Osteoblast (primary cell): Measurements from ENCODE around the gene EFHC1. TPM values are rescaled to one million over a fixed set of nuclear protein-coding genes. Genes with fewer than 3 reads are reported as not detected.

Source experiments
- DNase-seq: peaks from one replicate; pipeline ENCODE4 v3.0.0; 2011; ENCODE audit warnings: low spot score, mixed read lengths; ENCODE audit not compliant: insufficient read length; ENCODE audit errors: missing footprints
- H2AFZ ChIP-seq: 2 replicates; pipeline ENCODE4 v1.6.0; 2011; ENCODE audit warnings: mild to moderate bottlenecking, low read length
- H3K27ac ChIP-seq: 2 replicates; pipeline ENCODE4 v1.5.1; 2011; ENCODE audit warnings: mild to moderate bottlenecking, low read depth, low read length, moderate library complexity
- H3K27me3 ChIP-seq: 2 replicates; pipeline ENCODE4 v1.6.0; 2012; ENCODE audit warnings: mild to moderate bottlenecking, control low read depth, inconsistent platforms, low read length, moderate library complexity; ENCODE audit not compliant: insufficient read depth
- H3K36me3 ChIP-seq: 2 replicates; pipeline ENCODE4 v1.5.1; 2011; ENCODE audit warnings: mild to moderate bottlenecking, low read length, control low read depth, moderate library complexity; ENCODE audit not compliant: insufficient read depth
- H3K4me1 ChIP-seq: 2 replicates; pipeline ENCODE4 v1.5.1; 2011; ENCODE audit warnings: mild to moderate bottlenecking, low read length, control low read depth, moderate library complexity; ENCODE audit not compliant: insufficient read depth
- H3K4me2 ChIP-seq: 2 replicates; pipeline ENCODE4 v1.6.0; 2011; ENCODE audit warnings: mild to moderate bottlenecking, low read length; ENCODE audit not compliant: insufficient read depth
- H3K4me3 ChIP-seq: fragments of 200-600 bp; sonication (generic); 3 replicates; pipeline ENCODE4 v1.5.1; 2012; ENCODE audit warnings: mild to moderate bottlenecking, low read length, inconsistent platforms; ENCODE audit not compliant: insufficient read depth
- H3K79me2 ChIP-seq: 2 replicates; pipeline ENCODE4 v1.6.0; 2012; ENCODE audit warnings: mild to moderate bottlenecking, low read length, control low read depth, inconsistent platforms; ENCODE audit not compliant: insufficient read depth
- H3K9me3 ChIP-seq: 2 replicates; pipeline ENCODE4 v1.5.1; 2011; ENCODE audit warnings: low read depth, low read length, control low read depth
- H4K20me1 ChIP-seq: 2 replicates; pipeline ENCODE4 v1.6.0; 2012; ENCODE audit warnings: mild to moderate bottlenecking, low read length, control low read depth; ENCODE audit not compliant: insufficient read depth
- total RNA-seq: library from RNA; depleted of rRNA; stranded (reverse); fragments of >200 nt; gene quantifications from 2 replicates; pipeline ENCODE4 v1.2.3, GENCODE V29; 2012
- TF ChIP-seq, protein P1 (sequence below): IDR thresholded peaks from 2 replicates; pipeline ENCODE4 v1.5.1; 2011; ENCODE audit warnings: mild to moderate bottlenecking, low read depth, low read length, moderate library complexity; ENCODE audit errors: extremely low read depth

EFHC1 gene
- total RNA-seq, 1 donor = 31.1 TPM

- H3K4me1 ChIP-seq = peaks cover 3% of the 10 kb centered on the region
- DNase-seq = no peak
- no peaks in the 10 kb centered on the region for H3K9me3 ChIP-seq
- no peaks in the 10 kb centered on the region for H3K36me3 ChIP-seq
- H3K4me3 ChIP-seq = no peak overlapping the region
- H3K79me2 ChIP-seq = no peaks in the 10 kb centered on the region
- H3K27ac ChIP-seq = no peak overlapping the region
- no peaks in the 10 kb centered on the region for H3K27me3 ChIP-seq
- no peak overlapping the region for H3K4me2 ChIP-seq
- TF ChIP-seq, protein P1, sequence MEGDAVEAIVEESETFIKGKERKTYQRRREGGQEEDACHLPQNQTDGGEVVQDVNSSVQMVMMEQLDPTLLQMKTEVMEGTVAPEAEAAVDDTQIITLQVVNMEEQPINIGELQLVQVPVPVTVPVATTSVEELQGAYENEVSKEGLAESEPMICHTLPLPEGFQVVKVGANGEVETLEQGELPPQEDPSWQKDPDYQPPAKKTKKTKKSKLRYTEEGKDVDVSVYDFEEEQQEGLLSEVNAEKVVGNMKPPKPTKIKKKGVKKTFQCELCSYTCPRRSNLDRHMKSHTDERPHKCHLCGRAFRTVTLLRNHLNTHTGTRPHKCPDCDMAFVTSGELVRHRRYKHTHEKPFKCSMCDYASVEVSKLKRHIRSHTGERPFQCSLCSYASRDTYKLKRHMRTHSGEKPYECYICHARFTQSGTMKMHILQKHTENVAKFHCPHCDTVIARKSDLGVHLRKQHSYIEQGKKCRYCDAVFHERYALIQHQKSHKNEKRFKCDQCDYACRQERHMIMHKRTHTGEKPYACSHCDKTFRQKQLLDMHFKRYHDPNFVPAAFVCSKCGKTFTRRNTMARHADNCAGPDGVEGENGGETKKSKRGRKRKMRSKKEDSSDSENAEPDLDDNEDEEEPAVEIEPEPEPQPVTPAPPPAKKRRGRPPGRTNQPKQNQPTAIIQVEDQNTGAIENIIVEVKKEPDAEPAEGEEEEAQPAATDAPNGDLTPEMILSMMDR = no peak
- no peak overlapping the region for H2AFZ ChIP-seq
- H4K20me1 ChIP-seq = no peaks in the 10 kb centered on the region
Measured at GRCh38 chr6:52375780-52376556, 44.2 kb upstream of the EFHC1 start.

DNA sequence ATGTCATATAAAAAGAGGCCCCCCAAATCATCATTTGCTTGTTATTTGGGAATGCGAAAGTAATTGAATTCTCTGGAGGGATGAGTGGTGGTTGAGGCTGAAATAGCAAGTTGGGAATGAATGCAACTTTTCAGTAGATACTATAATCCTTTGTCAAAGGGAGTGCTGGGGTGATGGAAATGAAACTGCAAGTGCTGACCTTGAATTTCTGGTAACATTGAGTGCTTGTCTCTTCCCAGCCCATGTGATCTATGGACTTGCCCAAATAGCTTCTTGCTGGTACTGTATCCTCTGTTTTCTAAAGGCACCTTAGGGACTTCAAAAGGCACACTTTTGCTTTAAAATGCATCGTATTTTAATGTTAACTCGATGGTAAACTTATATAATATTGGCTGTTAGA, 43.4 kb upstream of the EFHC1 start:
- Histone ChIP-seq H3K79me2 (no peaks in the 10 kb centered on the region), H3K27ac (no peak overlapping the region), H3K27me3 (no peaks in the 10 kb centered on the region)

DNA sequence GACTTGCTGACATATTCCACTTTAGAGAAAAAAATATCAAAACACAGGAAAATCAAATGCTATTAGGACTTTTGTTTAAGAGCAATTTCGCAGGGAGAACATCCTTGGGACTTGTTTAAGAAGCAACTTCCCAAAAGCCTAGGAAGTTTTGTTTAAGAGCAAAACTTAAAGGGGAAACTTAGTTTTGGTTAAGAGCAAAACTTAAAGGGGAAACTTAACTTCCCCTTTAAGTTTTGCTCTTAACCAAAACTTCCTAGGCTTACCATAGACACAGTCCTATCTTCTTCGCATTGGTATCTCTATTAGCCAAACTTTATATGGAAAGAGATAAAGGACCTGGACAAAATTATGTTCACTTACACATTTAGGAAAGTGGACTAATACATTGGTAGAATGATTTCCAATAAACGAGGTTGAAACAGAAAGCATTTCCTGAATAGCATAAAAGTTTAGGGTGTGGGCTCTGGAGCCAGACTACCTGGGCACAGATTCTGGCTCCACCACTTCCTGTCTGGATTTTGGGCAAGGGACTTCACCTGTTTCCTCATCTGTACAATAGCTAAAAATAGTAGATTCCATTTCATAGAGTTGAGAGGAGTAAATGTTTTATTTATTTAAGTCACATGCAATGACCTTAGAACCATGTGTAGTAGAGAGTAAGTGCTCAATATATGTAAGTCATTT, 42.5 kb upstream of the EFHC1 start:
- Histone ChIP-seq H3K9me3 (no peaks in the 10 kb centered on the region), H3K4me1 (peaks cover 3% of the 10 kb centered on the region), H2AFZ (no peak overlapping the region), H4K20me1 (no peaks in the 10 kb centered on the region), H3K4me2 (no peak overlapping the region), H3K79me2 (no peaks in the 10 kb centered on the region), H3K36me3 (no peaks in the 10 kb centered on the region), H3K4me3 (no peak overlapping the region), H3K27me3 (no peaks in the 10 kb centered on the region), H3K27ac (no peak overlapping the region)
- no peak for DNase-seq
- TF ChIP-seq, protein P1 = no peak

More for the DNA sequence above, 43.4 kb upstream of the EFHC1 start:
- TF ChIP-seq, protein P1 = no peak
- Histone ChIP-seq H3K4me3 (no peak overlapping the region), H3K36me3 (no peaks in the 10 kb centered on the region), H3K4me1 (peaks cover 3% of the 10 kb centered on the region), H3K4me2 (no peak overlapping the region), H3K9me3 (no peaks in the 10 kb centered on the region), H2AFZ (no peak overlapping the region), H4K20me1 (no peaks in the 10 kb centered on the region)
- DNase-seq = peak; percentile 57

DNA sequence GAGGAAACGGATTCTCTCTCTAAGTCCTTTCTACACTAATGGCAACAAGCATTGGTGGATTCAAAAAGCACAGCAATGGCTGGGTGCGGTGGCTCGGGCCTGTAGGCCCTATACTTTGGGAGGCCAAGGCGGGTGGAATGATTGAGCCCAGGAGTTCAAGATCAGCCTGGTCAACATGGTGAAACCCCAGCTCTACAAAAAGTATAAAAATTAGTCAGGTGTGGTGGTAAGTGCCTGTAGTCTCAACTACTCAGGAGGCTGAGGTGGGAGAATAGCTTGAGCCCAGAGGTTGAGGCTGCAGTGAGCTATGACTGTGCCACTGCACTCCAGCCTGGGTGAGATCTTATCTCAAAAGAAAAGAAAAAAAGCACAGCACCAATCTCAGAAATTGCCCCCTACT, 38.9 kb upstream of the EFHC1 start:
- Histone ChIP-seq H3K79me2 (no peaks in the 10 kb centered on the region), H3K9me3 (no peaks in the 10 kb centered on the region), H3K4me2 (no peak overlapping the region), H3K27ac (no peak overlapping the region), H3K36me3 (no peaks in the 10 kb centered on the region), H4K20me1 (no peaks in the 10 kb centered on the region), H3K4me3 (no peak overlapping the region), H3K4me1 (peaks cover 3% of the 10 kb centered on the region), H3K27me3 (no peaks in the 10 kb centered on the region), H2AFZ (no peak overlapping the region)
- DNase-seq = no peak
- TF ChIP-seq, protein P1 = no peak
